NT2/D1 (cell line): ENCODE data around the gene CCDC85C.

ENCODE experiments used
- DNase-seq: peaks from one replicate; pipeline ENCODE4 v3.0.0-alpha.2; 2011; ENCODE audit warnings: low read depth, low spot score
- H3K27me3 ChIP-seq: 2 replicates; pipeline ENCODE4 v1.6.0; 2011; ENCODE audit warnings: mild to moderate bottlenecking; ENCODE audit not compliant: insufficient read length, insufficient read depth
- H3K36me3 ChIP-seq: 2 replicates; pipeline ENCODE4 v1.6.1; 2011; ENCODE audit warnings: mild to moderate bottlenecking, low read length, mixed read lengths; ENCODE audit not compliant: insufficient read depth, insufficient read length
- H3K4me1 ChIP-seq: 2 replicates; pipeline ENCODE4 v1.5.1; 2011; ENCODE audit not compliant: insufficient read depth, insufficient read length
- H3K4me3 ChIP-seq: 2 replicates; pipeline ENCODE4 v1.5.1; 2011; ENCODE audit warnings: low read depth; ENCODE audit not compliant: insufficient read length
- H3K9ac ChIP-seq: 2 replicates; pipeline ENCODE4 v1.6.0; 2011; ENCODE audit warnings: low read depth; ENCODE audit not compliant: insufficient read length
- H3K9me3 ChIP-seq: 2 replicates; pipeline ENCODE4 v1.5.1; 2011; ENCODE audit warnings: mild to moderate bottlenecking, low read length; ENCODE audit not compliant: insufficient read depth
- SUZ12 ChIP-seq: IDR thresholded peaks from 2 replicates; pipeline ENCODE4 v1.6.1; 2011; ENCODE audit not compliant: insufficient read length, insufficient read depth; ENCODE audit errors: extremely low read depth
- YY1 ChIP-seq: IDR thresholded peaks from 2 replicates; pipeline ENCODE4 v1.6.1; 2011; ENCODE audit not compliant: insufficient read length, insufficient read depth
- ZNF274 ChIP-seq: IDR thresholded peaks from 2 replicates; pipeline ENCODE4 v1.6.1; 2011; ENCODE audit warnings: mild to moderate bottlenecking, low read depth, low read length

The CCDC85C gene

DNA sequence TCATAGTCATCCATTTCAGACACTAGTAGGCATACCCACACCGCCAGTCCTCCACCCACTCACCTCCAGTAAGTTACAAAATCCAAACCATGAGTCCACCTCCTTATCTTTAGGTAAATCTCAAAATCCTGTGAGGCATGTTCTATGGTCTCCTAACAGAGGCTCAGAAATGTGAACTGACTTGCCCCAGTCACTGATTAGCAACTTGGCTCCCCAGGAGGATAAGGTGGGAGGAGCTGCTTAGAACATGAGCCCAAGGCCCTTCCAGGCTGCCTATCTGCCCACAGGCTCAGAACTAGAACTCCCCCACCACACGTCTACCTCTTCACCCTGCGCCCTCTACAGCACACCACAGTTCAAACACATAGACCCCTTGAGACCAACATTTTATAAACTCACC, 143.2 kb downstream of the CCDC85C start:
- Histone ChIP-seq H3K9me3 (no peaks in the 10 kb centered on the region), H3K27me3 (no peaks in the 10 kb centered on the region), H3K9ac (no peak overlapping the region), H3K4me1 (no peaks in the 10 kb centered on the region), H3K4me3 (no peak overlapping the region), H3K36me3 (peaks cover 62% of the 10 kb centered on the region)
- no peak for DNase-seq
- TF ChIP-seq SUZ12 (no peak), YY1 (no peak), ZNF274 (no peak)

GRCh38 chr14:99459481-99460100, 144.4 kb downstream of the CCDC85C start:
- Histone ChIP-seq H3K4me1 (no peaks in the 10 kb centered on the region), H3K4me3 (no peak overlapping the region), H3K27me3 (no peaks in the 10 kb centered on the region), H3K9me3 (no peaks in the 10 kb centered on the region), H3K36me3 (peaks cover 62% of the 10 kb centered on the region), H3K9ac (no peak overlapping the region)
- TF ChIP-seq YY1 = no peak
- no peak for TF ChIP-seq SUZ12
- no peak for TF ChIP-seq ZNF274
- no peak for DNase-seq

DNA sequence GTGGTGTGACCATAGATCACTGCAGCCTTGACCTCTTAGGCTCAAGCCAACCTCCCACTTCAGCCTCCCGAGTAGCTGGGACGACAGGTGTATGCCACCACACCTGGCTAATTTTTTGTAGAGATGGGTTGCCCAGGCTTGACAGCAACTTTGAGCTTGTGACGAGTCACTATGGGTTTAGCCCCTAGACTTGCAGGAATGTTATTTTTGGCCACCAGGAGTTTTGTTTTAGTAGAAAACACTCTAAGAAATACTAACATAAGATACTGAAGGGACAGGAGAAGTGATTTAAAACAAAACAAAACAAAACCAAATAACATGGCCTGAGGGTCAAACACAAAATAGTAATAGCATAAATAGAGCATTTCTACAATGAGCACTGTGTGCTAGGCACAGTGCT, 149.8 kb downstream of the CCDC85C start:
- H3K36me3 ChIP-seq = peaks cover 48% of the 10 kb centered on the region

GRCh38 chr14:99452968-99453367, 151.0 kb downstream of the CCDC85C start:
- Histone ChIP-seq H3K4me1 (no peaks in the 10 kb centered on the region), H3K36me3 (peaks cover 50% of the 10 kb centered on the region)
- no peak for TF ChIP-seq ZNF274
- TF ChIP-seq YY1 = no peak
- no peak for TF ChIP-seq SUZ12

More for the DNA sequence above, 149.8 kb downstream of the CCDC85C start:
- H3K9ac ChIP-seq = no peak overlapping the region
- H3K27me3 ChIP-seq = no peaks in the 10 kb centered on the region
- TF ChIP-seq SUZ12 (no peak), YY1 (no peak), ZNF274 (no peak)
- H3K4me1 ChIP-seq = no peaks in the 10 kb centered on the region
- DNase-seq = no peak
- no peaks in the 10 kb centered on the region for H3K9me3 ChIP-seq
- H3K4me3 ChIP-seq = no peak overlapping the region

GRCh38 chr14:99451234-99451633, 152.8 kb downstream of the CCDC85C start:
- Histone ChIP-seq H3K27me3 (no peaks in the 10 kb centered on the region), H3K9ac (no peak overlapping the region), H3K4me1 (no peaks in the 10 kb centered on the region), H3K36me3 (peaks cover 51% of the 10 kb centered on the region), H3K9me3 (no peaks in the 10 kb centered on the region), H3K4me3 (no peak overlapping the region)
- TF ChIP-seq ZNF274 = no peak
- TF ChIP-seq YY1 = no peak
- no peak for TF ChIP-seq SUZ12
- no peak for DNase-seq

More at GRCh38 chr14:99452968-99453367, 151.0 kb downstream of the CCDC85C start:
- Histone ChIP-seq H3K27me3 (no peaks in the 10 kb centered on the region), H3K9me3 (no peaks in the 10 kb centered on the region), H3K4me3 (no peak overlapping the region), H3K9ac (no peak overlapping the region)
- DNase-seq = no peak

DNA sequence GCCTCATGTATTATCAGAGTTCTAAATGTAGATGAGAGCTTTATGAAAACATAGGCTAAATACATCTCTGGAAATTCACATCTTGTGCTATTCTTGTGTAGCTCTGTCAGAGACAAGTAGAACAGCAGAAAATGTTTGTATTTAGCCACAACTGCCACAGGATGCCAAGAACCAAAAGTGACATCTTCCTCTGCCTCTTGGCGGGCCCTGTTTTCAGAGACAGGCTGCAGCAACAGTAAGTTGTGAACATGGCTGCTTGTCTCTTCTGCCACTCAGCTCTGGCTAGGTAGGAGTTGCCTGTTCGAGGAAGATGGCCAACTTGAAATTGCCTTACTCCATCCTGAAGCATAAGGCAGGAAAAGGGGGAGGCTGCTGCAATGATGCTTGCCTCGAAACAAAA, 153.7 kb downstream of the CCDC85C start:
- TF ChIP-seq YY1 (no peak), SUZ12 (no peak), ZNF274 (no peak)
- no peaks in the 10 kb centered on the region for H3K27me3 ChIP-seq
- DNase-seq = no peak
- no peaks in the 10 kb centered on the region for H3K4me1 ChIP-seq
- H3K36me3 ChIP-seq = peaks cover 47% of the 10 kb centered on the region
- H3K4me3 ChIP-seq = no peak overlapping the region
- no peaks in the 10 kb centered on the region for H3K9me3 ChIP-seq
- no peak overlapping the region for H3K9ac ChIP-seq
